Parathyroid adenoma (tissue), 2 donors: ENCODE measurements around the gene ZNF770.
A peak's percentile ranks its signal among the peaks of the same experiment; 100 is the strongest.

Source experiments
- H2AFZ ChIP-seq: fragments of 300-600 bp; sonication (generic); one replicate; pipeline ENCODE4 v1.7.0; 2017; ENCODE audit warnings: antibody characterized with exemption, mild to moderate bottlenecking
- H3K27ac ChIP-seq: fragments of 300-600 bp; sonication (generic); one replicate; pipeline ENCODE4 v1.7.0; 2017
- H3K27me3 ChIP-seq: fragments of 300-600 bp; sonication (generic); one replicate; pipeline ENCODE4 v1.7.0; 2017; ENCODE audit warnings: low read length; ENCODE audit not compliant: control insufficient read depth, insufficient read depth
- H3K36me3 ChIP-seq: fragments of 300-600 bp; sonication (generic); one replicate; pipeline ENCODE4 v1.7.0; 2017; ENCODE audit warnings: low read length; ENCODE audit not compliant: control insufficient read depth, insufficient read depth
- H3K4me1 ChIP-seq: fragments of 300-600 bp; sonication (generic); one replicate; pipeline ENCODE4 v1.7.0; 2017; ENCODE audit warnings: control low read depth
- H3K4me2 ChIP-seq: fragments of 300-600 bp; sonication (generic); one replicate; pipeline ENCODE4 v1.7.0; 2017; ENCODE audit warnings: low read length
- H3K4me3 ChIP-seq: fragments of 300-600 bp; sonication (generic); one replicate; pipeline ENCODE4 v1.7.0; 2017; ENCODE audit warnings: low read depth, low read length
- H3K79me2 ChIP-seq: fragments of 300-600 bp; sonication (generic); one replicate; pipeline ENCODE4 v1.7.0; 2017; ENCODE audit warnings: control low read depth
- H3K9ac ChIP-seq: fragments of 300-600 bp; sonication (generic); one replicate; pipeline ENCODE4 v1.7.0; 2017; ENCODE audit warnings: mild to moderate bottlenecking
- H3K9me3 ChIP-seq: fragments of 300-600 bp; sonication (generic); one replicate; pipeline ENCODE4 v1.7.0; 2017; ENCODE audit warnings: low read length; ENCODE audit not compliant: control insufficient read depth
- CTCF ChIP-seq: fragments of 300-600 bp; sonication (generic); IDR thresholded peaks from one replicate; pipeline ENCODE4 v1.7.0; 2017; ENCODE audit warnings: antibody characterized with exemption, mild to moderate bottlenecking
- donor health status: primary hyperparathyroidism.

The ZNF770 gene

GRCh38 chr15:34988027-34988902, at the start of gene ZNF770:
ZNF770 (minus strand) TSS chr15:34988287; CDS start chr15:34983434, 4,853 bp downstream.
- no peaks in the 10 kb centered on the region for H3K27me3 ChIP-seq
- TF ChIP-seq CTCF: no peak
- peak within 1 kb of the TSS; percentile 82 for H3K4me2 ChIP-seq
- peaks cover 16% of the 10 kb centered on the region for H3K79me2 ChIP-seq
- H3K27ac ChIP-seq: peak within 1 kb of the TSS; percentile 97
- H3K4me1 ChIP-seq: no peaks in the 10 kb centered on the region
- H3K36me3 ChIP-seq: no peaks in the 10 kb centered on the region
- H3K9me3 ChIP-seq: no peaks in the 10 kb centered on the region
- H3K9ac ChIP-seq: peak within 1 kb of the TSS; percentile 72
- H2AFZ ChIP-seq: peak within 1 kb of the TSS; percentile 99
- H3K4me3 ChIP-seq: peak within 1 kb of the TSS; percentile 93

GRCh38 chr15:35028235-35028984, 40.3 kb upstream of the ZNF770 start:
- Histone ChIP-seq H3K4me3 (no peak overlapping the region), H3K79me2 (no peaks in the 10 kb centered on the region), H3K9ac (no peak overlapping the region), H3K36me3 (no peaks in the 10 kb centered on the region), H3K27me3 (no peaks in the 10 kb centered on the region), H3K9me3 (no peaks in the 10 kb centered on the region), H3K4me1 (no peaks in the 10 kb centered on the region), H3K27ac (no peak overlapping the region), H2AFZ (no peak overlapping the region), H3K4me2 (no peak overlapping the region)
- TF ChIP-seq CTCF: no peak

GRCh38 chr15:35023804-35024203, 35.7 kb upstream of the ZNF770 start:
- Histone ChIP-seq H3K36me3 (no peaks in the 10 kb centered on the region), H3K9me3 (no peaks in the 10 kb centered on the region), H3K27ac (no peak overlapping the region), H3K4me1 (no peaks in the 10 kb centered on the region), H3K4me3 (no peak overlapping the region), H3K4me2 (no peak overlapping the region), H3K79me2 (no peaks in the 10 kb centered on the region), H3K27me3 (no peaks in the 10 kb centered on the region), H2AFZ (no peak overlapping the region), H3K9ac (no peak overlapping the region)
- TF ChIP-seq CTCF: no peak

GRCh38 chr15:35020974-35021373, 32.9 kb upstream of the ZNF770 start:
- no peak overlapping the region for H3K4me3 ChIP-seq
- H3K27me3 ChIP-seq: no peaks in the 10 kb centered on the region
- no peaks in the 10 kb centered on the region for H3K9me3 ChIP-seq
- H3K79me2 ChIP-seq: no peaks in the 10 kb centered on the region
- no peak overlapping the region for H3K4me2 ChIP-seq
- H3K27ac ChIP-seq: no peak overlapping the region
- H2AFZ ChIP-seq: no peak overlapping the region
- TF ChIP-seq CTCF: no peak
- no peaks in the 10 kb centered on the region for H3K4me1 ChIP-seq
- H3K36me3 ChIP-seq: no peaks in the 10 kb centered on the region
- H3K9ac ChIP-seq: no peak overlapping the region
